Keratinocyte (primary cell): Measurements from ENCODE around the gene GAPDHS. TPM values are rescaled to one million over a fixed set of nuclear protein-coding genes. Genes with fewer than 3 reads are reported as not detected.

Source experiments
- DNase-seq: peaks from one replicate; pipeline ENCODE4 v3.0.0-alpha.2; 2011; ENCODE audit warnings: low read depth, missing footprints, low spot score
- FAIRE-seq: peaks from 2 replicates; lab custom pipeline; 2011; peaks lifted over from hg19 to GRCh38; lab: Jason Lieb, UNC
- H2AFZ ChIP-seq: 2 replicates; pipeline ENCODE4 v1.6.0; 2012; ENCODE audit warnings: low read length, control low read depth, inconsistent platforms; ENCODE audit not compliant: control insufficient read depth
- H3K27ac ChIP-seq: 2 replicates; pipeline ENCODE4 v1.5.1; 2011; ENCODE audit warnings: low read length; ENCODE audit not compliant: control insufficient read depth, insufficient read depth
- H3K27me3 ChIP-seq: 3 replicates; pipeline ENCODE4 v1.6.0; 2011; ENCODE audit warnings: low read length; ENCODE audit not compliant: control insufficient read depth, insufficient read depth; ENCODE audit errors: extremely low read depth
- H3K36me3 ChIP-seq, 2 experiments: 2 replicates in 1 of 2; 3 replicates in 1 of 2; pipeline ENCODE4 v1.5.1; 2011; ENCODE audit warnings: low read length in 2 of 2, mild to moderate bottlenecking in 1 of 2; ENCODE audit not compliant: control insufficient read depth in 2 of 2, insufficient read depth in 2 of 2; ENCODE audit errors: extremely low read depth in 1 of 2
- H3K4me1 ChIP-seq: 3 replicates; pipeline ENCODE4 v1.5.1; 2011; ENCODE audit warnings: low read length; ENCODE audit not compliant: control insufficient read depth, insufficient read depth; ENCODE audit errors: extremely low read depth
- H3K4me2 ChIP-seq: 3 replicates; pipeline ENCODE4 v1.6.0; 2011; ENCODE audit warnings: low read depth, low read length; ENCODE audit not compliant: control insufficient read depth, insufficient read depth; ENCODE audit errors: extremely low read depth
- H3K4me3 ChIP-seq, 3 experiments: fragments of 200-600 bp in 1 of 3; sonication (generic) in 1 of 3; 2 replicates in 2 of 3; 3 replicates in 1 of 3; pipeline ENCODE4 v1.5.1; 2011 to 2016; ENCODE audit warnings: low read length in 3 of 3, mild to moderate bottlenecking in 3 of 3, control low read depth in 2 of 3, inconsistent platforms in 1 of 3, low read depth in 1 of 3, mixed read lengths in 1 of 3, mixed run types in 1 of 3, moderate library complexity in 1 of 3; ENCODE audit not compliant: control insufficient read depth in 2 of 3, insufficient read depth in 2 of 3; ENCODE audit errors: extremely low read depth in 1 of 3
- H3K79me2 ChIP-seq: 2 replicates; pipeline ENCODE4 v1.6.0; 2012; ENCODE audit warnings: low read length; ENCODE audit not compliant: control insufficient read depth, insufficient read depth
- H3K9ac ChIP-seq: 3 replicates; pipeline ENCODE4 v1.6.0; 2011; ENCODE audit warnings: low read length; ENCODE audit not compliant: control insufficient read depth, insufficient read depth; ENCODE audit errors: extremely low read depth
- H3K9me1 ChIP-seq: 3 replicates; pipeline ENCODE4 v1.6.0; 2011; ENCODE audit warnings: low read length; ENCODE audit not compliant: control insufficient read depth, insufficient read depth; ENCODE audit errors: extremely low read depth
- H3K9me3 ChIP-seq: 2 replicates; pipeline ENCODE4 v1.5.1; 2012; ENCODE audit warnings: low read depth, low read length; ENCODE audit not compliant: control insufficient read depth
- H4K20me1 ChIP-seq: 3 replicates; pipeline ENCODE4 v1.6.0; 2011; ENCODE audit warnings: low read length; ENCODE audit not compliant: control insufficient read depth, insufficient read depth; ENCODE audit errors: extremely low read depth
- CTCF ChIP-seq, 3 experiments: IDR thresholded peaks in 1 of 3; conservative IDR thresholded peaks in 1 of 3; optimal IDR thresholded peaks in 1 of 3; 2 replicates in 2 of 3; 3 replicates in 1 of 3; pipeline versions ENCODE3 to v1.5.1; 2011; ENCODE audit warnings: low read length in 3 of 3, mild to moderate bottlenecking in 3 of 3, moderate library complexity in 2 of 3, control low read depth in 1 of 3, inconsistent platforms in 1 of 3; ENCODE audit not compliant: insufficient read depth in 2 of 3; ENCODE audit errors: extremely low read depth in 1 of 3
- EZH2 ChIP-seq: IDR thresholded peaks from one replicate; pipeline ENCODE4 v1.6.1; 2012; ENCODE audit warnings: inconsistent platforms, mild to moderate bottlenecking, low read length, moderate library complexity
- dilution Hi-C: fragments of 300-500 bp; cut with MboI; formaldehyde crosslinking; loops from one replicate; pipeline ENCODE4 v1.7.0; 2020; ENCODE audit warnings: low sequenced_read_pairs; ENCODE audit not compliant: extremely low pct_ligation_motif_present
- polyA plus RNA-seq, 5 experiments: library from polyadenylated mRNA; depleted of rRNA in 3 of 5; stranded (reverse) in 3 of 5; stranded (forward) in 1 of 5; unstranded in 1 of 5; fragments of >200 nt; gene quantifications; 1 replicate in 1 of 5; 2 replicates in 3 of 5; 3 replicates in 1 of 5; pipeline versions ENCODE4 v1.2.1 to v1.2.3, GENCODE V29; 2011 to 2012; ENCODE audit warnings: missing spikeins in 2 of 5, low read depth in 1 of 5, low replicate concordance in 1 of 5

The GAPDHS gene
- polyA plus RNA-seq, 1 donor (not counting 4 experiments of a cell fraction or from before 2014, with no cell fraction given), result 0.08 TPM

GRCh38 chr19:35557539-35558399, 24.5 kb downstream of the GAPDHS start:
- H2AFZ ChIP-seq, result peak overlapping the region; percentile 61
- FAIRE-seq (no peak), DNase-seq (no peak)
- H3K9me3 ChIP-seq, result no peaks in the 10 kb centered on the region
- no peaks in the 10 kb centered on the region for H3K9me1 ChIP-seq
- no peaks in the 10 kb centered on the region for H3K79me2 ChIP-seq
- H3K27ac ChIP-seq, result no peak overlapping the region
- no peaks in the 10 kb centered on the region for H4K20me1 ChIP-seq
- no peaks in the 10 kb centered on the region for H3K36me3 ChIP-seq
- H3K4me2 ChIP-seq, result peak overlapping the region; percentile 12
- TF ChIP-seq EZH2 (no peak), CTCF (optimal IDR thresholded peaks at IDR 0.05 in 1 of 3, IDR thresholded peaks at IDR 0.05 in 1 of 3, conservative IDR thresholded peaks at IDR 0.05 in 1 of 3; ENCODE audit: extremely low read depth in 1 of 3, insufficient read depth in 2 of 3, low read length in 3 of 3) (no peak)
- no peak overlapping the region for H3K9ac ChIP-seq
- H3K4me3 ChIP-seq, result peak overlapping the region in 1 of 3 experiments; percentile 24
- dilution Hi-C loops, result loop anchor here (5.0 kb wide), 1 partner anchor 50 kb away; no protein-coding TSS in a partner anchor
- H3K27me3 ChIP-seq, result peaks cover 23% of the 10 kb centered on the region
- H3K4me1 ChIP-seq, result no peaks in the 10 kb centered on the region

- Histone ChIP-seq H3K27me3 (peaks cover 23% of the 10 kb centered on the region), H3K4me3 (no peak overlapping the region)
Measured at GRCh38 chr19:35558400-35559280, 25.4 kb downstream of the GAPDHS start.

More at GRCh38 chr19:35558400-35559280, 25.4 kb downstream of the GAPDHS start:
- dilution Hi-C loops, result loop anchor here (5.0 kb wide), 1 partner anchor 49 kb away; no protein-coding TSS in a partner anchor
- Histone ChIP-seq H3K36me3 (no peaks in the 10 kb centered on the region), H3K4me2 (peak overlapping the region; percentile 12), H4K20me1 (no peaks in the 10 kb centered on the region), H3K9me3 (no peaks in the 10 kb centered on the region), H3K9ac (no peak overlapping the region), H3K4me1 (no peaks in the 10 kb centered on the region), H2AFZ (no peak overlapping the region), H3K79me2 (no peaks in the 10 kb centered on the region), H3K9me1 (no peaks in the 10 kb centered on the region), H3K27ac (no peak overlapping the region)
- FAIRE-seq (no peak), DNase-seq (no peak)
- no peak for TF ChIP-seq EZH2
